A673 (cell line): ENCODE measurements around the gene TMOD2.

Experiments used
- EZH2 ChIP-seq: fragments of 200-600 bp; sonication (generic); IDR thresholded peaks from 2 replicates; pipeline ENCODE4 v1.6.1; 2017; ENCODE audit warnings: borderline replicate concordance, low read depth, mild to moderate bottlenecking, mixed read lengths, antibody characterized with exemption, low read length; ENCODE audit not compliant: poor library complexity, severe bottlenecking
- TF ChIP-seq, protein P1 (sequence below): fragments of 300-800, 200-600 bp; sonication (generic); conservative IDR thresholded peaks from 2 replicates; pipeline ENCODE4 v1.5.1; 2017; ENCODE audit warnings: low read depth, mild to moderate bottlenecking, antibody characterized with exemption, low read length, moderate library complexity, mixed read lengths

DNA sequence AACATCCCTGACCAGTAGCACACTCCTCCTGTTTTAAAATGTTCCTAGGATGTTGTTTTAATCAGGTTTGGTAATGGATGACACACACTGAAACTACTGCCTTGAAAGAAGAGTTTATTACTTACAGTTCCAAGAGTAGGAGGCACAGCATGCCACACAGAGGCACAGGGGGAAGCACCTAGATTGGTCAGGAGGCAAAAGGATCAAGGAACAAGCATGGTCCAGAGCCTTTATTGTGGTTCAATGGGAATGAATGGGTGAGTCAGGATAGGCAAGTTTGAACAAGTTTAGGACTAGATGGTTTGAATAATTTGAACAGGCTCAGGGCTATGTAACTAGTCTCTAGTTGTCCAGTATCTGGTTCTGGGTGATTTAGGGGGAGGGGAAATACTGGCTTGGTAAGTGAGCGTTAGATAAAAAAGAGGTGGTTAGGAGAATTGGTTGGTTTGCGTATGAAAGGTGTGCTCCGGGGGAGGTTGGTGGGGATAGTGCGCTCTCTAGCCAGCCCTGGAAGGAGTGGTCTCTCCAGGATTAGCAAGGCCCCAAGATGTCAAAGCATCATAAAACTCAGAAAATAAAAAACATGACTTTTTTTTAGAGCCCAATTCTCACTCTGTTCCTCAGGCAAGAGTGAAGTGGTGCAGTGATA, 113.1 kb downstream of the TMOD2 start:
- TF ChIP-seq, protein P1, sequence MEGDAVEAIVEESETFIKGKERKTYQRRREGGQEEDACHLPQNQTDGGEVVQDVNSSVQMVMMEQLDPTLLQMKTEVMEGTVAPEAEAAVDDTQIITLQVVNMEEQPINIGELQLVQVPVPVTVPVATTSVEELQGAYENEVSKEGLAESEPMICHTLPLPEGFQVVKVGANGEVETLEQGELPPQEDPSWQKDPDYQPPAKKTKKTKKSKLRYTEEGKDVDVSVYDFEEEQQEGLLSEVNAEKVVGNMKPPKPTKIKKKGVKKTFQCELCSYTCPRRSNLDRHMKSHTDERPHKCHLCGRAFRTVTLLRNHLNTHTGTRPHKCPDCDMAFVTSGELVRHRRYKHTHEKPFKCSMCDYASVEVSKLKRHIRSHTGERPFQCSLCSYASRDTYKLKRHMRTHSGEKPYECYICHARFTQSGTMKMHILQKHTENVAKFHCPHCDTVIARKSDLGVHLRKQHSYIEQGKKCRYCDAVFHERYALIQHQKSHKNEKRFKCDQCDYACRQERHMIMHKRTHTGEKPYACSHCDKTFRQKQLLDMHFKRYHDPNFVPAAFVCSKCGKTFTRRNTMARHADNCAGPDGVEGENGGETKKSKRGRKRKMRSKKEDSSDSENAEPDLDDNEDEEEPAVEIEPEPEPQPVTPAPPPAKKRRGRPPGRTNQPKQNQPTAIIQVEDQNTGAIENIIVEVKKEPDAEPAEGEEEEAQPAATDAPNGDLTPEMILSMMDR = no peak
- no peak for TF ChIP-seq EZH2
